HL-60 (cell line): Measurements from ENCODE around the gene MACROD2.

ENCODE experiments used
- DNase-seq, 2 experiments: peaks; one replicate each; pipeline ENCODE4 v3.0.0-alpha.2; 2010 to 2020; ENCODE audit warnings: low read depth in 1 of 2, low spot score in 1 of 2
- H3K27ac ChIP-seq: fragments of 250-450 bp; sonication (Bioruptor Pico); replicated peaks from 2 replicates; pipeline ENCODE4 v1.5.1; 2020; ENCODE audit warnings: mild to moderate bottlenecking, moderate library complexity
- H3K27me3 ChIP-seq: fragments of 250-450 bp; sonication (Bioruptor Pico); 2 replicates; pipeline ENCODE4 v1.5.1; 2021; ENCODE audit warnings: mild to moderate bottlenecking, moderate library complexity; ENCODE audit not compliant: insufficient read depth, poor library complexity, severe bottlenecking
- H3K4me3 ChIP-seq: replicated peaks from 2 replicates; pipeline ENCODE4 v1.5.1; 2011; ENCODE audit warnings: mild to moderate bottlenecking, control low read depth, low read length; ENCODE audit not compliant: insufficient read depth
- CTCF ChIP-seq: IDR thresholded peaks from one replicate; pipeline ENCODE4 v1.5.1; 2011; ENCODE audit warnings: low read length, control low read depth, inconsistent platforms; ENCODE audit not compliant: insufficient read depth
- GABPA ChIP-seq: IDR thresholded peaks from 2 replicates; pipeline ENCODE4 v1.6.1; 2012; ENCODE audit warnings: low read depth
- POLR2AphosphoS5 ChIP-seq: IDR thresholded peaks from 2 replicates; pipeline ENCODE4 v1.6.1; 2012; ENCODE audit warnings: low read depth
- REST ChIP-seq: IDR thresholded peaks from 2 replicates; pipeline ENCODE4 v1.6.1; 2012; ENCODE audit warnings: low read depth; ENCODE audit not compliant: insufficient replicate concordance
- SPI1 ChIP-seq: IDR thresholded peaks from 2 replicates; pipeline ENCODE4 v1.6.1; 2012; ENCODE audit warnings: low read depth, mild to moderate bottlenecking, borderline replicate concordance

Gene MACROD2

GRCh38 chr20:14889496-14890255, 894.4 kb downstream of the MACROD2 start:
- DNase-seq: no peak
- no peak for TF ChIP-seq GABPA
- no peak for TF ChIP-seq SPI1
- no peak for TF ChIP-seq POLR2AphosphoS5
- TF ChIP-seq REST: no peak
- TF ChIP-seq CTCF: no peak
- no peak overlapping the region for H3K4me3 ChIP-seq
- no peak overlapping the region for H3K27ac ChIP-seq
- H3K27me3 ChIP-seq: no peaks in the 10 kb centered on the region

DNA sequence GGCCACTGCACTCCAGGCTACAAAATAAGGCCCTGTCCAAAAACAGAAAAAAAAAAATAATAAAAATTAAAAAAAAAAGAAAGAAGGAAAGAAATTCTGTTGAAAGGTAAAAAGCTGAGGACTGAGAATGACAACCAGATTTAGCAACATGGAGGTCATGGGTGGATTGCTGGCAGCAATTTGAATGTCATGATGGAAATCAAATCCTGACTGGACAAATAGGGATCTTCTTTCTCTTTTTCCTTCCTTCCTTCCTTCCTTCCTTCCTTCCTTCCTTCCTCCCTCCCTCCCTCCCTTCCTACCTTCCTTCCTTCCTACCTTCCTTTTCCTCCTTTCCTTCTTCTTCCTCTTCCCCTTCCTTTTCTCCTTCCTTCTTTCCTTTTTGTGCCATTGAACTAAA, 895.4 kb downstream of the MACROD2 start:
- TF ChIP-seq POLR2AphosphoS5 (no peak), REST (no peak), SPI1 (no peak), CTCF (no peak), GABPA (no peak)
- Histone ChIP-seq H3K4me3 (no peak overlapping the region), H3K27ac (no peak overlapping the region), H3K27me3 (no peaks in the 10 kb centered on the region)
- no peak for DNase-seq

- no peak for DNase-seq
Observed at GRCh38 chr20:14892782-14893181, 897.5 kb downstream of the MACROD2 start.

More at GRCh38 chr20:14892782-14893181, 897.5 kb downstream of the MACROD2 start:
- TF ChIP-seq CTCF (no peak), GABPA (no peak), SPI1 (no peak), REST (no peak), POLR2AphosphoS5 (no peak)
- Histone ChIP-seq H3K4me3 (no peak overlapping the region), H3K27ac (no peak overlapping the region), H3K27me3 (no peaks in the 10 kb centered on the region)
